GM18520 (cell line): Measurements from ENCODE around the gene SETD7.
"Not testable (repeated sequence)": the region's sequence is repeated elsewhere in the genome, so short reads cannot be mapped to it uniquely, and the experiment has no call there.

Experiments used
- ATAC-seq: cut with Tn5 transposase; IDR thresholded peaks from one replicate; pipeline ENCODE4 v1.9.1; 2021; ENCODE audit not compliant: unreplicated experiment

The SETD7 gene

DNA sequence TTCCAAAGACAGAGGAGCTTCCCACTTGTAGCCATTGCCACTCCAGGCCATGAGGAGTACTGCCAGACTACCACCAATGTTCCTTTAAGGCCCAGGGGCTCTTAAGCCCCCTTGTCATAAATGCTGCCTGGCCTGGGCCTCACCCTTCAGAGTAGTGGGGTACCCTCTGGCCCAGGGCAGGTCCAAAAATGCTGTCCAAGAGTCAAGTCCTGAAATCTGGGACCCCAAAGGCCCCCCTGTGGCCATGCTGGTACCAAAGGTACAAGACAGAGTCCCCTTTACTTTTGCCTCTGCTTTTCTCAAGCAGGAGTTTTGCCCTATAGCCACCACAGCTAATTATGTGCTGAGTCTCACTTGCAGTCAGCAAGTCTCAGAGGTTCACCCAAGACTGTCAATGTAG, 85.7 kb downstream of the SETD7 start:
- ATAC-seq = no peak

DNA sequence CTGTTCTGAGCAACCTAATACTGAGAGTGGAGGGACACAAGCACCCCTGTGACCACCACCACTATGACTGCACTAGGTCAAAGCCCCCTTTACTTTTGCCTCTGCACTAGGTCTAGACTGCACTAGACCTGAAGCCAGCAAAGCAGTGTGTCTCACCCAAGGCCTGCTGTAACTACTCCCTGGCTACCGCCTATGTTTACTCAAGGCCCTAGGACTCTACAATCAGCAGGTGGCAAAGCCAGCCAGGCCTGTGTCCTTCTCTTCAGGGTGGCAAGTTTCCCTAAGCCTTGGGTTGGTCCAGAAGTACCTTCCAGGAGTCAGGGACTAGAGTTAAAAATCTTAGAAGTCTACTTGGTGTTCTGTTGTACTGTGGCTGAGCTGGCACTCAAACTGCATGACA, 86.2 kb downstream of the SETD7 start:
- ATAC-seq = no peak

DNA sequence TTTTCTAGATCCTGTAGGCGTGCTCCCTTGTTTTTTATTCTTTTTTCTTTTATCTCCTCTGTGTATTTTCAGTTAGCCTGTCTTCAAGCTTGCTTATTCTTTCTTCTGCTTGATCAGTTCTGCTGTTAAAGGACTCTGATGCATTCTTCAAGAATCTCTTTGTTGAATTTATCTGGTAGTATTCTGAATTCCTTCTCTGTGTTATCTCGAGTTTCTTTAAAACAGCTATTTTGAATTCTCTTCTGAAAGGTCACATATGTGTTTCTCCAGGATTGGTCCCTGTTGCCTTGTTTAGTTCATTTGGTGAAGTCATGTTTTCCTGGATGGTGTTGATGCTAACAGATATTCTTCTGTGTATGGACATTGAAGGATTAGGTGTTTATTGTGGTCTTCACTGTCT, 86.8 kb downstream of the SETD7 start:
- no peak for ATAC-seq

DNA sequence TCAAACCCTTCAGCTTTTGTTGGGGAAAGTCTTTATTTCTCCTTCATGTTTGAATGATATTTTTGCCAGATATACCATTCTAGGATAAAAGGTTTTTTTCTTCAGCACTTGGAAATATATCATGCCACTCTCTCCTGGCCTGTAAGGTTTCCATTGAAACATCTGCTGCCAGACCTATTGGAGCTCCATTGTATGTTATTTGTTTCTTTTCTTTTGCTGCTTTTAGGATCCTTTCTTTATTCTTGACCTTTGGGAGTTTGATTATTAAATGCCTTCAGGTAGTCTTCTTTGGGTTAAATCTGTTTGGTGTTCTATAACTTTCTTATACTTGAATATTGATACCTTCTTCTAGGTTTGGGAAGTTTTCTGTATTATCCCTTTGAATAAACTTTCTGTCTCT, 87.3 kb downstream of the SETD7 start:
- ATAC-seq = not testable (repeated sequence)

- no peak for ATAC-seq
Observed at GRCh38 chr4:139465922-139466321, 90.1 kb downstream of the SETD7 start.

DNA sequence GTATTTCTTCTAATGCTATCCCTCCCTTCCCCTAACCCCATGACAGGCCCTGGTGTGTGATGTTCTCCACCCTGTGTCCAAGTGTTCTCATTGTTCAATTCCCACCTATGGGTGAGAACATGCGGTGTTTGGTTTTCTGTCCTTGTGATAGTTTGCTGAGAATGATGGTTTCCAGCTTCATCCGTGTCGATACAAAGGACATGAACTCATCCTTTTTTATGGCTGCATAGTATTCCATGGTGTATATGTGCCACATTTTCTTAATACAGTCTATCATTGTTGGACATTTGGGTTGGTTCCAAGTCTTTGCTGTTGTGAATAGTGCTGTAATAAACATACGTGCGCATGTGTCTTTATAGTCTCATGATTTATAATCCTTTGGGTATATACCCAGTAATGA, 91.5 kb downstream of the SETD7 start:
- not testable (repeated sequence) for ATAC-seq

DNA sequence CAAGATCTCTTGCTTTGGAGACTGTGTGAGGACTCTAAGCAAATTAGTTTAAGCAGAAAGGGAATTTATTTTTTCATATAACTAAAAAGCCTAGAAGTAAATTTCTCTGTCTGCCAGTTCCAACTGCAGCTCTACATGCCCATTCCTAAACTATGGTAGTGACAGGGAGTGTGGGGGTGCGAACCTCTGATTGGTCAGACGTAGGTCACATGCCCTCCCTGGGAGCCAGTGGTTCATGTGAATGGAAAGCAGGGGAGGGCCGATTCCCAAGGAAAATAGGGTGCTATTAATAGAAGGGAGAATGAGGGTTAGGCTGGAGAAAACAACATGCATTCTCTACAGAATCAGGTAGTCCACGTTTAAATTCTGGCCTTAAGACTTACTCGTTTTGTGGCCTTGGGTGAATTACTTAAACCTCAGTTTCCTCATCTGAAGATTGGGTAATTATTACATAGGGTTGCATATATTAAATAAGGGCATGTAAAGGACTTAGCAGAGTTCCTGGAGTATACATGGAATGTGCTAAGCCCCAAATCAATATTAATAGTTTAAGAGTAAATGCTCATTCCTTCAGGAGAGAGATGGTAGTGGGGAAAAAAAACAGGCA, 94.9 kb downstream of the SETD7 start:
- ATAC-seq = no peak

- no peak for ATAC-seq
Observed at GRCh38 chr4:139460565-139460964, 95.5 kb downstream of the SETD7 start.

DNA sequence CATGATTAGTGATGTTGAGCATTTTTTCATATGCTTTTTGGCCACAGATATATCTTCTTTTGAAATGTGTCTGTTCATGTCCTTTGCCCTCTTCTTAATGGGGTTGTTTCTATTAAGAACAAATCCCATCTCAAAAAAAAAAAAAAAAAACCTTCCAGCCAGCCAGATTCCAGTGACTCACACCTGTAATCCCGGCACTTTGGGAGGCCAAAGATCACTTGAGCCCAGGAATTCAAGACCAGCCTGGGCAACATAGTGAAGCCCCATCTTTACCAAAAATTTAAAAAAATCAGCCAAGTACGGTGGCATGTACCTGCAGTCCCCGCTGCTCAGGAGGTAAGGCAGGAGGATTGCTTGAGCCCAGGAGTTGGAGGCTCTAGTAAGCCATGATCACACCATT, 97.0 kb downstream of the SETD7 start:
- ATAC-seq = no peak

- no peak for ATAC-seq
Observed at GRCh38 chr4:139458543-139458942, 97.5 kb downstream of the SETD7 start.

- no peak for ATAC-seq
Observed at GRCh38 chr4:139457318-139457717, 98.7 kb downstream of the SETD7 start.

DNA sequence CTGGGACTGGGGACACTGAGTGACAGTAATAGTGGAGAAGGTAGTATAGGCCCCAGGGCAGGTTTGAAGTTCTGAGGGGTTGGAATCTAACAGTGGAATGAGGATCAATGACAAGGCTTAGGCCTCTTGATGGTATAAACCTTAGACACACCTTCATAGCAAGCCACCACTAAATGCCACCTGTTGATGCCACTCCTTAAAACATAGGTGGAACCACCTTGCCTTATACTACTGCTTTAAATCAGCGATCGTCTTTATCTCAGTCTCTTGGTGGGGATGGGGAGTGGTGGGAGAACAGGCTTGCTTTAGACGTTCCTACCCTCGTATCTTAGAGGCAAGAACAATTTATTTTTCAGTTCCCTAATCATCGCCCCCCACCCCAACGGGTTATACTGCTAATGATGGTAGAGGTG, 100.9 kb downstream of the SETD7 start:
- ATAC-seq = no peak

DNA sequence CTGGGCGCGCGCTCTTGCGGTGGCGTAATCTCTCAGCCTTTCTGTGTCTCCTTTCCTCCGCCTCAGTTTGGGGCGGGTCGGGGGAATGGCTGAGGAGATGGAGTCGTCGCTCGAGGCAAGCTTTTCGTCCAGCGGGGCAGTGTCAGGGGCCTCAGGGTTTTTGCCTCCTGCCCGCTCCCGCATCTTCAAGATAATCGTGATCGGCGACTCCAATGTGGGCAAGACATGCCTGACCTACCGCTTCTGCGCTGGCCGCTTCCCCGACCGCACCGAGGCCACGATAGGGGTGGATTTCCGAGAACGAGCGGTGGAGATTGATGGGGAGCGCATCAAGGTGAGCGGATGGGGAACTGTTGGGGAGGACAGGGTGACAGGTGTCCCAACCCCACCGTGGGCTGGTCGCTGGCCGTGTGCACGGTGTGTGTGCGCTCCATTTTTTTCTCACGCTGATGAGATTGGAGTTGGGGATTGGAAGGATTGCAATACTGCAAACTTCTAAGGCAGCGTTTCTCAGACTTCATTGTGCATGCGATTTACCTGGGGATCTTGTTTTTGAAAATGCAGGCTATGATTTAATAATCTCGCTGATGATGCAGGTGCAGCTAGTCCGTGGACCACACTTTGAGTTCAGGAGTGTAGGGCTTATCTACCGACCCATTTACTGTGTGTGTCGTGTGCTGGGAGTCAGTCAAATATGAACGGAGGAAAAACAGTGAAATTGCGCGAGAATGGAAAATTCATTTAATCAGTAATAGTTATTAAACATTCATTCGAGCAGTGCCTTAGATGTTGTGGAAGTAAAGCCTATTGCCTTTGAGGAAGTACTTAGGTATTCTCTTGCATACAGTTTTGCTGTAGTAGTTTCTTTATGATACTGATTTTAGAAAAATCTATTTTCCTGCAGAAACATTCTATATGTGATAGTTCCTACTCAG, 101.6 kb downstream of the SETD7 start, which contains the start of gene RAB33B:
Gene RAB33B, plus strand, starts transcription at position 11 of the 935 bp plus-strand sequence. Its CDS starts 75 bp downstream, at position 86.
- no peak for ATAC-seq

GRCh38 chr4:139453371-139454110, 102.5 kb downstream of the SETD7 start:
- peak; percentile 85 for ATAC-seq

GRCh38 chr4:139453041-139453370, 103.0 kb downstream of the SETD7 start:
- peak; percentile 31 for ATAC-seq

DNA sequence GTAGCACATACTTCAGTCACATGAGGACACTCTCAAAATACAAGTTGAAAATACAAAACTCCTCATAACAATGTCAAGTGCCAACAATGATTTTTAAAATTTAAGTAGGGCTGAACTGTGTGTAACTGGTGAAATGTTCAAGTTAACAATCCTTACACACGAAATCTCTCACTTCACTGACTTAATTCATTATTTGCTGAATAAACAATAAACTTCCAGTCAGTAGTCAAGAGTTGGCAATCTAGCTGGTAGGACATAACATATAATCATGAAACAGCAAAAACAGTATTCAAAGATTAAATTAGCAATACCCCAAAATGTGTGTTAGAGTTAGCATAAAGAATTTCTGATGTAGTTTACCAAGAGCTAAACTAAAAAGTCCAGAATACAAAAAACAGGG, 104.0 kb downstream of the SETD7 start:
- ATAC-seq = no peak

- no peak for ATAC-seq
Observed at GRCh38 chr4:139450586-139450985, 105.4 kb downstream of the SETD7 start.

GRCh38 chr4:139447078-139447477, 108.9 kb downstream of the SETD7 start:
- ATAC-seq = not testable (repeated sequence)
